HCT116 (cell line): ENCODE data around the gene LIPT2. TPM values are rescaled to one million over a fixed set of nuclear protein-coding genes. Genes with fewer than 3 reads are reported as not detected.

ENCODE experiments used
- ATAC-seq: fragments of 200-7000 bp; cut with Tn5 transposase; 2 replicates; pipeline ENCODE4 v1.9.1; 2020; ENCODE audit warnings: mild to moderate bottlenecking, moderate library complexity
- BruUV-seq: library from RNA; stranded (reverse); fragments of 400-500 nt; replicated peaks from 2 replicates; lab custom pipeline; 2021; lab: Mats Ljungman, UMichigan
- CTCF ChIA-PET: fragments of 300-600 bp; sonication (Branson Sonifier 250); formaldehyde crosslinking; loops from one replicate; lab custom pipeline; 2021; ENCODE audit warnings: antibody characterized with exemption; lab: Charles Lee
- POLR2A ChIA-PET: fragments of 300-600, 350-600 bp; sonication (Branson Sonifier 250); formaldehyde crosslinking; loops from one replicate; lab custom pipeline; 2021; ENCODE audit warnings: antibody characterized with exemption; lab: Charles Lee
- RAD21 ChIA-PET, 2 experiments: fragments of 300-600 bp; sonication (Branson Sonifier 250); formaldehyde crosslinking; loops; one replicate each; lab custom pipeline; 2023; ENCODE audit warnings: low total read pairs in 2 of 2; ENCODE audit not compliant: uncharacterized antibody in 2 of 2, unreplicated experiment in 2 of 2, low non-redundant PET in 1 of 2; lab: Charles Lee
- DNase-seq: peaks from one replicate; pipeline ENCODE4 v3.0.0-alpha.2; 2010; ENCODE audit warnings: low read depth, low spot score
- H2AFZ ChIP-seq: fragments of 200-600 bp; shearing (Covaris generic), sonication (generic); 2 replicates; pipeline ENCODE4 v1.6.1; 2017; ENCODE audit warnings: low read depth, mixed run types, mixed read lengths, antibody characterized with exemption, low read length; ENCODE audit not compliant: poor library complexity, severe bottlenecking
- H3K27ac ChIP-seq: 2 replicates; pipeline ENCODE4 v1.5.1; 2012; ENCODE audit warnings: low read depth, low read length
- H3K27me3 ChIP-seq: fragments of 200-600 bp; sonication (generic); 2 replicates; pipeline ENCODE4 v1.6.1; 2016; ENCODE audit warnings: mixed run types, low read length, mixed read lengths; ENCODE audit not compliant: insufficient read depth
- H3K36me3 ChIP-seq, 2 experiments: fragments of 200-500 bp in 1 of 2; fragments of 200-600 bp in 1 of 2; sonication (Bioruptor generic) in 1 of 2; sonication (generic) in 1 of 2; 2 replicates each; pipeline versions ENCODE4 v1.5.1 to v1.6.1; 2014 to 2016; ENCODE audit warnings: low read length in 2 of 2, inconsistent platforms in 1 of 2, mixed read lengths in 1 of 2, mixed run types in 1 of 2; ENCODE audit not compliant: insufficient read depth in 2 of 2, control insufficient read depth in 1 of 2
- H3K4me1 ChIP-seq, 2 experiments: fragments of 200-600 bp in 1 of 2; sonication (generic) in 1 of 2; 2 replicates each; pipeline versions ENCODE4 v1.5.1 to v1.6.1; 2012 to 2017; ENCODE audit warnings: low read length in 2 of 2, inconsistent platforms in 1 of 2, mild to moderate bottlenecking in 1 of 2, mixed read lengths in 1 of 2, mixed run types in 1 of 2, moderate library complexity in 1 of 2; ENCODE audit not compliant: insufficient read depth in 2 of 2, control insufficient read depth in 1 of 2
- H3K4me2 ChIP-seq: fragments of 200-600 bp; sonication (generic); 2 replicates; pipeline ENCODE4 v1.6.1; 2017; ENCODE audit warnings: mixed run types, low read length, mixed read lengths
- H3K4me3 ChIP-seq, 2 experiments: fragments of 200-600 bp in 1 of 2; sonication (generic) in 1 of 2; replicated peaks in 1 of 2; 2 replicates each; pipeline ENCODE4 v1.5.1; 2011 to 2016; ENCODE audit warnings: low read length in 2 of 2, control low read depth in 1 of 2, low read depth in 1 of 2, mild to moderate bottlenecking in 1 of 2, mixed read lengths in 1 of 2, mixed run types in 1 of 2
- H3K79me2 ChIP-seq: fragments of 200-600 bp; sonication (generic); 2 replicates; pipeline ENCODE4 v1.6.1; 2017; ENCODE audit warnings: mild to moderate bottlenecking, mixed run types, low read length, moderate library complexity, mixed read lengths; ENCODE audit not compliant: insufficient read depth
- H3K9ac ChIP-seq: fragments of 200-600 bp; sonication (generic); 2 replicates; pipeline ENCODE4 v1.6.1; 2016; ENCODE audit warnings: low read length, mixed read lengths
- H3K9me2 ChIP-seq: fragments of 200-600 bp; sonication (generic), shearing (Covaris generic); 2 replicates; pipeline ENCODE4 v1.6.1; 2017; ENCODE audit warnings: mixed run types, mild to moderate bottlenecking, moderate library complexity; ENCODE audit not compliant: insufficient read depth
- H3K9me3 ChIP-seq, 2 experiments: fragments of 200-500 bp in 1 of 2; fragments of 200-600 bp in 1 of 2; sonication (Bioruptor generic) in 1 of 2; sonication (generic) in 1 of 2; 2 replicates each; pipeline ENCODE4 v1.6.1; 2014 to 2017; ENCODE audit warnings: low read length in 2 of 2, mixed read lengths in 2 of 2, inconsistent platforms in 1 of 2, low read depth in 1 of 2, mild to moderate bottlenecking in 1 of 2, mixed run types in 1 of 2, moderate library complexity in 1 of 2; ENCODE audit not compliant: control insufficient read depth in 1 of 2, insufficient read depth in 1 of 2
- H4K20me1 ChIP-seq: fragments of 200-600 bp; sonication (generic), shearing (Covaris generic); 2 replicates; pipeline ENCODE4 v1.6.1; 2017; ENCODE audit warnings: mixed run types, mild to moderate bottlenecking, moderate library complexity; ENCODE audit not compliant: insufficient read depth
- EGR1 ChIP-seq: IDR thresholded peaks from 2 replicates; pipeline ENCODE4 v1.6.1; 2012; ENCODE audit warnings: low read depth
- ELF1 ChIP-seq: IDR thresholded peaks from 2 replicates; pipeline ENCODE4 v1.6.1; 2012; ENCODE audit warnings: low read depth, borderline replicate concordance
- EZH2phosphoT487 ChIP-seq: fragments of 200-600 bp; IDR thresholded peaks from 2 replicates; pipeline ENCODE4 v1.6.1; 2018; ENCODE audit warnings: antibody characterized with exemption, borderline replicate concordance
- RAD21 ChIP-seq: IDR thresholded peaks from 2 replicates; pipeline ENCODE4 v1.6.1; 2012; ENCODE audit warnings: low read depth, mild to moderate bottlenecking
- SRF ChIP-seq: IDR thresholded peaks from 2 replicates; pipeline ENCODE4 v1.6.1; 2012; ENCODE audit warnings: low read depth
- TCF7L2 ChIP-seq: IDR thresholded peaks from 2 replicates; pipeline ENCODE4 v1.7.0; 2011; ENCODE audit warnings: borderline replicate concordance, inconsistent platforms; ENCODE audit not compliant: insufficient read depth, insufficient read length; ENCODE audit errors: extremely low read depth
- YY1 ChIP-seq: IDR thresholded peaks from 2 replicates; pipeline ENCODE4 v1.6.1; 2011; ENCODE audit warnings: low read length, low read depth, moderate library complexity, mild to moderate bottlenecking; ENCODE audit not compliant: insufficient replicate concordance; ENCODE audit errors: extremely low read depth
- ZFX ChIP-seq: fragments of 450-650 bp; IDR thresholded peaks from 2 replicates; pipeline ENCODE4 v1.6.1; 2017
- ZNF274 ChIP-seq: fragments of 200-500 bp; sonication (Bioruptor generic); IDR thresholded peaks from 2 replicates; pipeline ENCODE4 v1.6.1; 2014; ENCODE audit warnings: mild to moderate bottlenecking, low read depth, low read length, inconsistent platforms
- intact Hi-C: fragments of 100-400 bp; cut with micrococcal nuclease; formaldehyde crosslinking; loops from 2 replicates; pipeline ENCODE4 v1.10.0; 2022
- total RNA-seq: library from RNA; stranded (reverse); gene quantifications from one replicate; pipeline ENCODE4 v1.2.1, GENCODE V29; 2021; ENCODE audit not compliant: unreplicated experiment
- TF ChIP-seq, protein P1 (sequence below), 3 experiments: fragments of 200-600 bp in 1 of 3; sonication (generic) in 1 of 3; IDR thresholded peaks in 2 of 3; conservative IDR thresholded peaks in 1 of 3; 2 replicates each; pipeline ENCODE4 v1.5.1; 2012 to 2017; ENCODE audit warnings: low read depth in 2 of 3, low read length in 2 of 3, antibody characterized with exemption in 1 of 3, borderline replicate concordance in 1 of 3, control low read depth in 1 of 3, mild to moderate bottlenecking in 1 of 3, mixed read lengths in 1 of 3, mixed run types in 1 of 3, moderate library complexity in 1 of 3; ENCODE audit not compliant: insufficient read depth in 1 of 3
- TF ChIP-seq, protein P2 (sequence below): IDR thresholded peaks from 2 replicates; pipeline ENCODE4 v1.6.1; 2012
- TF ChIP-seq, protein P3 (sequence below): IDR thresholded peaks from 2 replicates; pipeline ENCODE4 v1.6.1; 2012; ENCODE audit warnings: low read depth

The LIPT2 gene
- total RNA-seq, 1 experiment from 2014 or later = 3.4 TPM

DNA sequence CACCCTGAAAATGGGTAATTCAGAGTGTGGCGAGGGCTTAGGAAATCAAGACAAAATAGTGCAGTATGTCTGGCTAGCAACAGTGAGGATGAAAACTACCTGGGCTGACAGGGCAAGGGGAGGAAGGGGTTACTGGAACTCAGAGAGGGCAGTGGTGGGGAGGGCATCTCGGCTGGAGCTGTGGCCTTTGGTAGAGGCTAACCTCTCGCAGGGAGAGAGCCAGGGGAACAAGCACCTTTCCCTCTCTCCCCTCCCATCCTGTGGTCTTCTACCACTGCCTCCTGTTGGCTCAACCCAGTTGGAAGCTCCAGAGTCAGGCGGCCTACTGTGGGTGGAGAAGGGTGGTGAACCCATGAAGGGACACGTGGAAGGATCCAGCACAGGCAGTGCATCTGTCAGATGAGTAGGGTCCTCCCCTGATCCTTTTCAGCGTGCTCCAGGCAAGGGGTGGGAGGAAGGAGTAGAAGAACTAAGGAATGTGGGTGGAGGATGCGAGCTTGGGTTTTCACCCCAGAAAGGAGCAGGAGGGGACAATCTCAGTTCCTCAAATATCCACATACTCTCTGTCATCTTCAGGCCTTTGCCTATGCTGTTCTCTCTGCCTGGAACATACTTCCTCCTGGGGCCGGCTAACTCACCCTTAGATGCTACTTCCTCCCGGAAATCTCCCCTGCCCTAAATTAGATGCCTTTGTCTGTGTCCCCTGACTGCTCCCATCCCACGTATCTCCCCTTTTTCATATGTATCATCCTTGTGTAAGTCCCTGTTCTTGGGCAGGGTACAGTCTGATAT lies 19.9 kb downstream of the LIPT2 start:
- Histone ChIP-seq H3K79me2 (no peaks in the 10 kb centered on the region), H3K9me3 (no peaks in the 10 kb centered on the region), H3K9ac (no peak overlapping the region), H3K27me3 (no peaks in the 10 kb centered on the region), H4K20me1 (no peaks in the 10 kb centered on the region), H3K4me3 (no peak overlapping the region), H3K27ac (no peak overlapping the region), H3K36me3 (no peaks in the 10 kb centered on the region), H3K4me2 (no peak overlapping the region), H3K4me1 (no peaks in the 10 kb centered on the region), H2AFZ (no peak overlapping the region), H3K9me2 (no peaks in the 10 kb centered on the region)
- DNase-seq (no peak), ATAC-seq (no peak)
- TF ChIP-seq EGR1 (no peak), ZNF274 (no peak), SRF (no peak)
- ChIA-PET RAD21 (interaction anchor here in 1 of 2 experiments (0.7 kb wide), 1 partner anchor 19 kb away, joined by 3 read pairs; no protein-coding TSS in a partner anchor), POLR2A (no interaction called here), CTCF (interaction anchor here (0.7 kb wide), 1 partner anchor 266 kb away, joined by 4 read pairs; no protein-coding TSS in a partner anchor)
- intact Hi-C loops = no loop called here
- BruUV-seq = no TSS peak

DNA sequence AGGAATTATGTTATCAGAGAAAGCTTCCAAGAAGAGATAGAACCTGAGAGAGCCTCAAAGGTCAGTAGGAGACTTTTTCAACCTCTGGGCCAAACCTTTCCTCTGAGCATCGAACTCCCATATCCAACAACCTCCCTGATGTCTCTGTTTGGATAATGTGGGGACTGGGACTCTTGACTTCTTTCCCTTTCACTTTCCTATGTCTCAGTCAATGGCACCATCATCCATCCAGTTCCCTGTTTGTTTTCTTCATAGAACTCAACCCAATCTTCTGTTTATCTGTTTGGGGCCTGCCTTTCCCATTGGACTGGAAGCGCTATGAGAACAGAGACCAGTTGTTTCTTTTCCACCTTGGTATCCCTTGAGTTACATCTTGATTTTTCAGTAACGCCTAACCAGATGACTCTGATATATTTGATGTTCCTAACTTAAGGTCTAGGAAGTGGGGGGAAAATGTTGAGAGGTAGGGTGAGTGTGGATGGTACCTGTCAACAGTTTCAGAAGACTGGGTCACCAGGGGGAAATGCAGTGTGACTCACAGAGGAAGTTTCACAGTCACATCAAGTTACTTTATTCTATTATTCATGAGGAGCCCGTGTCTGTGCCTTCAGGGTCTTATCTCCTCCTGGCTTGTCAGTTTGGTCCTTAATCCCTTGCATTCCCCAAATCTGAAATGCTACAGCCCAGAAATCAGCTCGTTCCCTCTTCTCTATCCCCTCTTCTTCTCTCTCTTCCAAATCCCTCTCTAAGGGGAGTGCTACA lies 21.7 kb downstream of the LIPT2 start:
- Histone ChIP-seq H3K27me3 (no peaks in the 10 kb centered on the region), H3K9ac (no peak overlapping the region), H3K9me3 (no peaks in the 10 kb centered on the region), H3K4me2 (no peak overlapping the region), H3K4me3 (no peak overlapping the region), H3K27ac (no peak overlapping the region), H3K4me1 (no peaks in the 10 kb centered on the region), H3K9me2 (no peaks in the 10 kb centered on the region), H3K36me3 (no peaks in the 10 kb centered on the region), H3K79me2 (no peaks in the 10 kb centered on the region), H4K20me1 (no peaks in the 10 kb centered on the region), H2AFZ (no peak overlapping the region)
- TF ChIP-seq, protein P1, sequence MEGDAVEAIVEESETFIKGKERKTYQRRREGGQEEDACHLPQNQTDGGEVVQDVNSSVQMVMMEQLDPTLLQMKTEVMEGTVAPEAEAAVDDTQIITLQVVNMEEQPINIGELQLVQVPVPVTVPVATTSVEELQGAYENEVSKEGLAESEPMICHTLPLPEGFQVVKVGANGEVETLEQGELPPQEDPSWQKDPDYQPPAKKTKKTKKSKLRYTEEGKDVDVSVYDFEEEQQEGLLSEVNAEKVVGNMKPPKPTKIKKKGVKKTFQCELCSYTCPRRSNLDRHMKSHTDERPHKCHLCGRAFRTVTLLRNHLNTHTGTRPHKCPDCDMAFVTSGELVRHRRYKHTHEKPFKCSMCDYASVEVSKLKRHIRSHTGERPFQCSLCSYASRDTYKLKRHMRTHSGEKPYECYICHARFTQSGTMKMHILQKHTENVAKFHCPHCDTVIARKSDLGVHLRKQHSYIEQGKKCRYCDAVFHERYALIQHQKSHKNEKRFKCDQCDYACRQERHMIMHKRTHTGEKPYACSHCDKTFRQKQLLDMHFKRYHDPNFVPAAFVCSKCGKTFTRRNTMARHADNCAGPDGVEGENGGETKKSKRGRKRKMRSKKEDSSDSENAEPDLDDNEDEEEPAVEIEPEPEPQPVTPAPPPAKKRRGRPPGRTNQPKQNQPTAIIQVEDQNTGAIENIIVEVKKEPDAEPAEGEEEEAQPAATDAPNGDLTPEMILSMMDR (IDR thresholded peaks at IDR 0.05 in 2 of 3, conservative IDR thresholded peaks at IDR 0.05 in 1 of 3; ENCODE audit: borderline replicate concordance in 1 of 3, insufficient read depth in 1 of 3, low read depth in 2 of 3, low read length in 2 of 3) = no peak
- TF ChIP-seq EZH2phosphoT487 = no peak
- TF ChIP-seq, protein P2, sequence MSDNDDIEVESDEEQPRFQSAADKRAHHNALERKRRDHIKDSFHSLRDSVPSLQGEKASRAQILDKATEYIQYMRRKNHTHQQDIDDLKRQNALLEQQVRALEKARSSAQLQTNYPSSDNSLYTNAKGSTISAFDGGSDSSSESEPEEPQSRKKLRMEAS = no peak
- TF ChIP-seq TCF7L2 = no peak
- no peak for TF ChIP-seq ELF1
- no peak for TF ChIP-seq YY1
- no peak for TF ChIP-seq ZFX
- TF ChIP-seq, protein P3, sequence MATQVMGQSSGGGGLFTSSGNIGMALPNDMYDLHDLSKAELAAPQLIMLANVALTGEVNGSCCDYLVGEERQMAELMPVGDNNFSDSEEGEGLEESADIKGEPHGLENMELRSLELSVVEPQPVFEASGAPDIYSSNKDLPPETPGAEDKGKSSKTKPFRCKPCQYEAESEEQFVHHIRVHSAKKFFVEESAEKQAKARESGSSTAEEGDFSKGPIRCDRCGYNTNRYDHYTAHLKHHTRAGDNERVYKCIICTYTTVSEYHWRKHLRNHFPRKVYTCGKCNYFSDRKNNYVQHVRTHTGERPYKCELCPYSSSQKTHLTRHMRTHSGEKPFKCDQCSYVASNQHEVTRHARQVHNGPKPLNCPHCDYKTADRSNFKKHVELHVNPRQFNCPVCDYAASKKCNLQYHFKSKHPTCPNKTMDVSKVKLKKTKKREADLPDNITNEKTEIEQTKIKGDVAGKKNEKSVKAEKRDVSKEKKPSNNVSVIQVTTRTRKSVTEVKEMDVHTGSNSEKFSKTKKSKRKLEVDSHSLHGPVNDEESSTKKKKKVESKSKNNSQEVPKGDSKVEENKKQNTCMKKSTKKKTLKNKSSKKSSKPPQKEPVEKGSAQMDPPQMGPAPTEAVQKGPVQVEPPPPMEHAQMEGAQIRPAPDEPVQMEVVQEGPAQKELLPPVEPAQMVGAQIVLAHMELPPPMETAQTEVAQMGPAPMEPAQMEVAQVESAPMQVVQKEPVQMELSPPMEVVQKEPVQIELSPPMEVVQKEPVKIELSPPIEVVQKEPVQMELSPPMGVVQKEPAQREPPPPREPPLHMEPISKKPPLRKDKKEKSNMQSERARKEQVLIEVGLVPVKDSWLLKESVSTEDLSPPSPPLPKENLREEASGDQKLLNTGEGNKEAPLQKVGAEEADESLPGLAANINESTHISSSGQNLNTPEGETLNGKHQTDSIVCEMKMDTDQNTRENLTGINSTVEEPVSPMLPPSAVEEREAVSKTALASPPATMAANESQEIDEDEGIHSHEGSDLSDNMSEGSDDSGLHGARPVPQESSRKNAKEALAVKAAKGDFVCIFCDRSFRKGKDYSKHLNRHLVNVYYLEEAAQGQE = no peak
- no peak for TF ChIP-seq RAD21
- ATAC-seq (no peak), DNase-seq (no peak)
- CTCF ChIA-PET = no interaction called here
- no TSS peak for BruUV-seq
- POLR2A ChIA-PET = no interaction called here
- intact Hi-C loops = no loop called here
- RAD21 ChIA-PET = no interaction called here
